ENCODE measurements around the gene MSGN1.

DNA sequence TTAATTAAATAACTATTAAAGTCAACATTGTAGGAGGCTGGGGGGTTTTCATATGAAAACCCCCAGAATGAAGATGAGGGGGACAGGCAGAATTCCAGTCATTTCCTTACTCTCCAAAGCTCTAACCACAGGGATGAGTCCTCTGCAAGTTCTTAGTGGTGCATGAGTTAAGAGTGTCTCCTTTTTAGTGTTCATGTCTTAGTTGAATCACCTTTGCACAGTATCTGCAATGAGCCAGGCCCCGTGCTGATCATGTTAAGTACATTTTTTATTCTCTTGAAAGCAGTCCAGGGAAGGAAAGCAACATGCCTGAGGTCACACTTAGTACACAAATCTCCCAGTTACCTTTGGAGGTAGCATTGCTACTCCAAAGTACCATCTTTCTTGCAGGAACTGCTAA lies 25.7 kb upstream of the MSGN1 start:
- no peak for TF ChIP-seq POLR2A (IDR thresholded peaks at IDR 0.05)
- TF ChIP-seq, protein P1, sequence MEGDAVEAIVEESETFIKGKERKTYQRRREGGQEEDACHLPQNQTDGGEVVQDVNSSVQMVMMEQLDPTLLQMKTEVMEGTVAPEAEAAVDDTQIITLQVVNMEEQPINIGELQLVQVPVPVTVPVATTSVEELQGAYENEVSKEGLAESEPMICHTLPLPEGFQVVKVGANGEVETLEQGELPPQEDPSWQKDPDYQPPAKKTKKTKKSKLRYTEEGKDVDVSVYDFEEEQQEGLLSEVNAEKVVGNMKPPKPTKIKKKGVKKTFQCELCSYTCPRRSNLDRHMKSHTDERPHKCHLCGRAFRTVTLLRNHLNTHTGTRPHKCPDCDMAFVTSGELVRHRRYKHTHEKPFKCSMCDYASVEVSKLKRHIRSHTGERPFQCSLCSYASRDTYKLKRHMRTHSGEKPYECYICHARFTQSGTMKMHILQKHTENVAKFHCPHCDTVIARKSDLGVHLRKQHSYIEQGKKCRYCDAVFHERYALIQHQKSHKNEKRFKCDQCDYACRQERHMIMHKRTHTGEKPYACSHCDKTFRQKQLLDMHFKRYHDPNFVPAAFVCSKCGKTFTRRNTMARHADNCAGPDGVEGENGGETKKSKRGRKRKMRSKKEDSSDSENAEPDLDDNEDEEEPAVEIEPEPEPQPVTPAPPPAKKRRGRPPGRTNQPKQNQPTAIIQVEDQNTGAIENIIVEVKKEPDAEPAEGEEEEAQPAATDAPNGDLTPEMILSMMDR (IDR thresholded peaks at IDR 0.05) = no peak
